ENCODE results near the gene MSANTD7.
"Not testable (repeated sequence)": the region's sequence is repeated elsewhere in the genome, so short reads cannot be mapped to it uniquely, and the experiment has no call there.

Gene MSANTD7

GRCh38 chr10:14838582-14839304, 637 bp downstream of the MSANTD7 start:
- peak; percentile 71 for DNase-seq

- DNase-seq = no peak
These were observed 1.2 kb downstream of the MSANTD7 start for GRCh38 chr10:14839305-14839695.

GRCh38 chr10:14840178-14840577, 2.1 kb downstream of the MSANTD7 start:
- DNase-seq = no peak

GRCh38 chr10:14843327-14843988, 5.4 kb downstream of the MSANTD7 start:
- DNase-seq = no peak

- DNase-seq = no peak
These were observed 6.8 kb downstream of the MSANTD7 start for GRCh38 chr10:14844948-14845347.

- no peak for DNase-seq
These were observed 14.1 kb downstream of the MSANTD7 start for GRCh38 chr10:14852236-14852635.

- DNase-seq = no peak
These were observed 17.3 kb downstream of the MSANTD7 start for GRCh38 chr10:14855453-14855852.

- DNase-seq = no peak
These were observed 20.3 kb downstream of the MSANTD7 start for GRCh38 chr10:14858338-14858960.

- DNase-seq = no peak
These were observed 20.9 kb downstream of the MSANTD7 start for GRCh38 chr10:14859043-14859442.

GRCh38 chr10:14859775-14860174, 21.7 kb downstream of the MSANTD7 start:
- DNase-seq = no peak

GRCh38 chr10:14860791-14861190, 22.7 kb downstream of the MSANTD7 start:
- no peak for DNase-seq

GRCh38 chr10:14864466-14864865, 26.4 kb downstream of the MSANTD7 start:
- not testable (repeated sequence) for DNase-seq

GRCh38 chr10:14864871-14865270, 26.8 kb downstream of the MSANTD7 start:
- not testable (repeated sequence) for DNase-seq

- no peak for DNase-seq
These were observed 35.1 kb downstream of the MSANTD7 start for GRCh38 chr10:14873090-14873760.

- DNase-seq = no peak
These were observed 37.8 kb downstream of the MSANTD7 start for GRCh38 chr10:14875941-14876340.

GRCh38 chr10:14876764-14877163, 38.7 kb downstream of the MSANTD7 start:
- DNase-seq = no peak

- DNase-seq = peak; percentile 98
These were observed 40.4 kb downstream of the MSANTD7 start, which contains the start of gene SUV39H2 for GRCh38 chr10:14878266-14879123. TSS of gene SUV39H2 (plus strand) at chr10:14878866. CDS start at chr10:14878889, 23 bp downstream.

GRCh38 chr10:14879124-14879927, 41.2 kb downstream of the MSANTD7 start:
- DNase-seq = peak; percentile 53

GRCh38 chr10:14879928-14880193, 41.8 kb downstream of the MSANTD7 start:
- no peak for DNase-seq

GRCh38 chr10:14880229-14880628, 42.1 kb downstream of the MSANTD7 start:
- DNase-seq = no peak

GRCh38 chr10:14884082-14884481, 46.0 kb downstream of the MSANTD7 start:
- DNase-seq = no peak

Data from femur (tissue), 1 donor.